Endothelial cell of umbilical vein (primary cell): ENCODE data around the gene KIRREL2. TPM values are rescaled to one million over a fixed set of nuclear protein-coding genes. Genes with fewer than 3 reads are reported as not detected.

Experiments used
- BruUV-seq: library from RNA; stranded (reverse); fragments of 400-500 nt; replicated peaks from 2 replicates; lab custom pipeline; 2021; lab: Mats Ljungman, UMichigan
- CTCF ChIA-PET: fragments of 300-600, 350-600 bp; sonication (Branson Sonifier 250); formaldehyde crosslinking; loops from one replicate; lab custom pipeline; 2021; ENCODE audit warnings: antibody characterized with exemption, inconsistent platforms; lab: Charles Lee
- POLR2A ChIA-PET: fragments of 300-600, 350-600 bp; sonication (Branson Sonifier 250); formaldehyde crosslinking; loops from one replicate; lab custom pipeline; 2021; ENCODE audit warnings: antibody characterized with exemption, inconsistent platforms; lab: Charles Lee
- DNase-seq: peaks from one replicate; pipeline ENCODE4 v3.0.0-alpha.2; 2011; ENCODE audit warnings: low read depth, low spot score
- FAIRE-seq: peaks from 2 replicates; lab custom pipeline; 2011; peaks lifted over from hg19 to GRCh38; lab: Jason Lieb, UNC
- H2AFZ ChIP-seq: 2 replicates; pipeline ENCODE4 v1.6.0; 2012; ENCODE audit warnings: low read depth, low read length, control low read depth, inconsistent platforms
- H3K27ac ChIP-seq: 2 replicates; pipeline ENCODE4 v1.5.1; 2011; ENCODE audit warnings: low read depth, mild to moderate bottlenecking, control low read depth, low read length, moderate library complexity; ENCODE audit not compliant: insufficient read depth
- H3K27me3 ChIP-seq, 2 experiments: 2 replicates each; pipeline versions ENCODE4 v1.6.0 to v1.6.1; 2011; ENCODE audit warnings: low read length in 2 of 2, mixed read lengths in 1 of 2; ENCODE audit not compliant: control insufficient read depth in 2 of 2, insufficient read depth in 2 of 2
- H3K36me3 ChIP-seq, 2 experiments: 2 replicates in 1 of 2; 3 replicates in 1 of 2; pipeline ENCODE4 v1.5.1; 2011; ENCODE audit warnings: low read length in 2 of 2, mild to moderate bottlenecking in 1 of 2, moderate library complexity in 1 of 2; ENCODE audit not compliant: control insufficient read depth in 2 of 2, insufficient read depth in 2 of 2; ENCODE audit errors: extremely low read depth in 1 of 2
- H3K4me1 ChIP-seq: 3 replicates; pipeline ENCODE4 v1.5.1; 2011; ENCODE audit warnings: mild to moderate bottlenecking, low read length; ENCODE audit not compliant: control insufficient read depth, insufficient read depth; ENCODE audit errors: extremely low read depth
- H3K4me2 ChIP-seq: 2 replicates; pipeline ENCODE4 v1.6.1; 2011; ENCODE audit warnings: low read length, control low read depth, mixed read lengths; ENCODE audit not compliant: insufficient read depth
- H3K4me3 ChIP-seq, 3 experiments: fragments of 200-600 bp in 1 of 3; sonication (generic), shearing (Covaris generic) in 1 of 3; replicated peaks in 1 of 3; 2 replicates each; pipeline ENCODE4 v1.5.1; 2011 to 2016; ENCODE audit warnings: control low read depth in 3 of 3, low read length in 3 of 3, mild to moderate bottlenecking in 2 of 3, inconsistent platforms in 1 of 3, low read depth in 1 of 3, moderate library complexity in 1 of 3; ENCODE audit not compliant: insufficient read depth in 1 of 3
- H3K79me2 ChIP-seq: 2 replicates; pipeline ENCODE4 v1.6.0; 2012; ENCODE audit warnings: low read length, inconsistent platforms; ENCODE audit not compliant: control insufficient read depth, insufficient read depth
- H3K9ac ChIP-seq: replicated peaks from 2 replicates; pipeline ENCODE3; 2011; ENCODE audit warnings: low read length, control low read depth; ENCODE audit not compliant: insufficient read depth; ENCODE audit errors: extremely low read depth
- H3K9me1 ChIP-seq: replicated peaks from 3 replicates; pipeline ENCODE4 v1.6.0; 2011; ENCODE audit warnings: mild to moderate bottlenecking, low read length; ENCODE audit not compliant: control insufficient read depth, insufficient read depth; ENCODE audit errors: extremely low read depth
- H3K9me3 ChIP-seq: replicated peaks from 2 replicates; pipeline ENCODE4 v1.5.1; 2012; ENCODE audit warnings: low read length, inconsistent platforms; ENCODE audit not compliant: control insufficient read depth, insufficient read depth
- H4K20me1 ChIP-seq: replicated peaks from 2 replicates; pipeline ENCODE3; 2011; ENCODE audit warnings: mild to moderate bottlenecking, low read length; ENCODE audit not compliant: control insufficient read depth, insufficient read depth; ENCODE audit errors: extremely low read depth
- CTCF ChIP-seq, 2 donors: IDR thresholded peaks; 1 replicate in 1 of 2; 2 replicates in 1 of 2; pipeline ENCODE4 v1.5.1; 2011; ENCODE audit warnings: low read length in 2 of 2, mild to moderate bottlenecking in 2 of 2, moderate library complexity in 2 of 2, control low read depth in 1 of 2, inconsistent platforms in 1 of 2, low read depth in 1 of 2; ENCODE audit not compliant: insufficient read depth in 1 of 2; ENCODE audit errors: extremely low read depth in 1 of 2
- EZH2 ChIP-seq: IDR thresholded peaks from 2 replicates; pipeline ENCODE4 v1.6.1; 2012; ENCODE audit warnings: borderline replicate concordance, low read depth, mild to moderate bottlenecking, moderate library complexity, low read length, inconsistent platforms; ENCODE audit not compliant: severe bottlenecking
- FOS ChIP-seq: IDR thresholded peaks from 2 replicates; pipeline ENCODE4 v1.6.1; 2011; ENCODE audit warnings: mild to moderate bottlenecking, low read length, moderate library complexity, borderline replicate concordance; ENCODE audit not compliant: insufficient read depth
- GATA2 ChIP-seq: IDR thresholded peaks from 2 replicates; pipeline ENCODE4 v1.7.0; 2011; ENCODE audit warnings: low read depth, mild to moderate bottlenecking, moderate library complexity, mixed read lengths, low read length; ENCODE audit not compliant: insufficient read length, insufficient read depth
- JUN ChIP-seq: IDR thresholded peaks from 2 replicates; pipeline ENCODE4 v1.6.1; 2011; ENCODE audit warnings: borderline replicate concordance, low read depth; ENCODE audit not compliant: insufficient read length, insufficient read depth
- MYC ChIP-seq: IDR thresholded peaks from one replicate; pipeline ENCODE4 v1.6.1; 2011; ENCODE audit warnings: mild to moderate bottlenecking, low read depth, low read length
- POLR2A ChIP-seq: IDR thresholded peaks from 2 replicates; pipeline ENCODE4 v1.6.1; 2012; ENCODE audit warnings: low read depth, mild to moderate bottlenecking, control low read depth, low read length
- POLR2AphosphoS5 ChIP-seq: IDR thresholded peaks from 2 replicates; pipeline ENCODE4 v1.6.1; 2012; ENCODE audit warnings: low read depth, mild to moderate bottlenecking, control low read depth, low read length, moderate library complexity; ENCODE audit not compliant: insufficient read depth
- dilution Hi-C: fragments of 300-500 bp; cut with MboI; formaldehyde crosslinking; loops from one replicate; pipeline ENCODE4 v1.15.0; 2019; ENCODE audit warnings: low sequenced_read_pairs; ENCODE audit not compliant: extremely low pct_ligation_motif_present
- intact Hi-C: fragments of 100-400 bp; cut with micrococcal nuclease; formaldehyde crosslinking; loops from one replicate; pipeline ENCODE4 v1.10.0; 2022
- polyA plus RNA-seq, 4 experiments: library from polyadenylated mRNA; depleted of rRNA in 3 of 4; stranded (reverse) in 3 of 4; unstranded in 1 of 4; fragments of >200 nt; gene quantifications; 2 replicates each; pipeline versions ENCODE4 v1.2.1 to v1.2.3, GENCODE V29; 2011 to 2012; ENCODE audit warnings: missing spikeins in 1 of 4
- total RNA-seq: library from RNA; stranded (reverse); gene quantifications from 2 replicates; pipeline ENCODE4 v1.2.3, GENCODE V29; 2021
- TF ChIP-seq, protein P1 (sequence below): IDR thresholded peaks from 2 replicates; pipeline ENCODE4 v1.6.1; 2011; ENCODE audit not compliant: insufficient read depth, insufficient read length

Gene KIRREL2
- total and polyA plus RNA-seq, 2 donors (not counting 3 experiments of a cell fraction or from before 2014, with no cell fraction given): not detected

GRCh38 chr19:35907377-35907745 is 50.6 kb downstream of the KIRREL2 start:
- intact Hi-C loops: no loop called here
- no peaks in the 10 kb centered on the region for H4K20me1 ChIP-seq
- no peak for FAIRE-seq
- H3K4me1 ChIP-seq: peaks cover 2% of the 10 kb centered on the region
- CTCF ChIA-PET: no interaction called here
- dilution Hi-C loops: no loop called here
- no peaks in the 10 kb centered on the region for H3K9me1 ChIP-seq
- BruUV-seq: no TSS peak
- POLR2A ChIA-PET: no interaction called here
- no peak overlapping the region for H3K4me3 ChIP-seq
- peaks cover 0 to 4% of the 10 kb centered on the region in 2 experiments for H3K27me3 ChIP-seq
- TF ChIP-seq CTCF (IDR thresholded peaks at IDR 0.05; ENCODE audit: extremely low read depth in 1 of 2, insufficient read depth in 1 of 2, low read depth in 1 of 2, low read length in 2 of 2): no peak
- TF ChIP-seq POLR2AphosphoS5: no peak
- TF ChIP-seq MYC: no peak
- TF ChIP-seq POLR2A: no peak
- TF ChIP-seq JUN: no peak
- no peak for TF ChIP-seq GATA2
- no peak for TF ChIP-seq FOS
- TF ChIP-seq EZH2: no peak
- TF ChIP-seq, protein P1, sequence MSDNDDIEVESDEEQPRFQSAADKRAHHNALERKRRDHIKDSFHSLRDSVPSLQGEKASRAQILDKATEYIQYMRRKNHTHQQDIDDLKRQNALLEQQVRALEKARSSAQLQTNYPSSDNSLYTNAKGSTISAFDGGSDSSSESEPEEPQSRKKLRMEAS: no peak
- H3K9ac ChIP-seq: no peak overlapping the region
- DNase-seq: no peak
- H3K27ac ChIP-seq: no peak overlapping the region
- no peak overlapping the region for H3K4me2 ChIP-seq
- H2AFZ ChIP-seq: no peak overlapping the region
- no peaks in the 10 kb centered on the region for H3K36me3 ChIP-seq
- no peaks in the 10 kb centered on the region for H3K9me3 ChIP-seq
- no peaks in the 10 kb centered on the region for H3K79me2 ChIP-seq
